Panc1 (cell line): Measurements from ENCODE around the gene PLCD1. TPM values are rescaled to one million over a fixed set of nuclear protein-coding genes. Genes with fewer than 3 reads are reported as not detected.
A peak's percentile ranks its signal among the peaks of the same experiment; 100 is the strongest.

ENCODE experiments used
- ATAC-seq: fragments of 200-7000 bp; cut with Tn5 transposase; 2 replicates; pipeline ENCODE4 v1.9.1; 2020; ENCODE audit warnings: mild to moderate bottlenecking, moderate library complexity
- BruUV-seq: library from RNA; stranded (reverse); fragments of 400-500 nt; replicated peaks from 2 replicates; lab custom pipeline; 2021; lab: Mats Ljungman, UMichigan
- CTCF ChIA-PET: fragments of 300-600 bp; sonication (Branson Sonifier 250); formaldehyde crosslinking; loops from one replicate; lab custom pipeline; 2022; ENCODE audit warnings: antibody characterized with exemption; lab: Charles Lee
- POLR2A ChIA-PET: fragments of 300-600 bp; sonication (Branson Sonifier 250); formaldehyde crosslinking; loops from one replicate; lab custom pipeline; 2022; ENCODE audit warnings: antibody characterized with exemption; lab: Charles Lee
- DNase-seq: peaks from one replicate; pipeline ENCODE4 v3.0.0-alpha.2; 2010; ENCODE audit warnings: low read depth, low spot score
- H3K27ac ChIP-seq: 2 replicates; pipeline ENCODE4 v1.5.1; 2011; ENCODE audit warnings: mild to moderate bottlenecking, low read length, inconsistent platforms
- H3K27me3 ChIP-seq: fragments of 200-500 bp; sonication (Bioruptor generic); 2 replicates; pipeline ENCODE4 v1.6.0; 2014; ENCODE audit warnings: low read length, inconsistent platforms; ENCODE audit not compliant: control insufficient read depth, insufficient read depth
- H3K36me3 ChIP-seq: fragments of 200-500 bp; sonication (Bioruptor generic); 2 replicates; pipeline ENCODE4 v1.5.1; 2014; ENCODE audit warnings: inconsistent platforms, mild to moderate bottlenecking, low read length, moderate library complexity; ENCODE audit not compliant: control insufficient read depth, insufficient read depth
- H3K4me1 ChIP-seq: 2 replicates; pipeline ENCODE4 v1.5.1; 2011; ENCODE audit warnings: inconsistent platforms, mild to moderate bottlenecking, low read length, moderate library complexity; ENCODE audit not compliant: control insufficient read depth, insufficient read depth
- H3K4me3 ChIP-seq, 2 experiments: 2 replicates each; pipeline ENCODE4 v1.5.1; 2011 to 2012; ENCODE audit warnings: low read depth in 2 of 2, low read length in 2 of 2, mild to moderate bottlenecking in 2 of 2, inconsistent platforms in 1 of 2, moderate library complexity in 1 of 2
- H3K9me3 ChIP-seq: fragments of 200-500 bp; sonication (Bioruptor generic); 2 replicates; pipeline ENCODE4 v1.5.1; 2014; ENCODE audit warnings: low read depth, mild to moderate bottlenecking, inconsistent platforms, low read length, moderate library complexity; ENCODE audit not compliant: control insufficient read depth, insufficient read depth
- CTCF ChIP-seq: fragments of 450-650 bp; IDR thresholded peaks from 2 replicates; pipeline ENCODE4 v1.5.1; 2017; ENCODE audit warnings: mild to moderate bottlenecking
- POLR2AphosphoS5 ChIP-seq: IDR thresholded peaks from 2 replicates; pipeline ENCODE4 v1.6.1; 2012; ENCODE audit warnings: mild to moderate bottlenecking, low read depth, low read length, moderate library complexity
- REST ChIP-seq, 2 experiments: IDR thresholded peaks; 2 replicates each; pipeline ENCODE4 v1.6.1; 2011 to 2012; ENCODE audit warnings: low read depth in 2 of 2, control low read depth in 1 of 2, low read length in 1 of 2, mild to moderate bottlenecking in 1 of 2, moderate library complexity in 1 of 2; ENCODE audit not compliant: insufficient read depth in 1 of 2
- SIN3A ChIP-seq: IDR thresholded peaks from 2 replicates; pipeline ENCODE4 v1.6.1; 2012; ENCODE audit warnings: low read depth, mild to moderate bottlenecking, low read length, moderate library complexity, borderline replicate concordance; ENCODE audit not compliant: insufficient read depth
- TCF7L2 ChIP-seq: IDR thresholded peaks from 2 replicates; pipeline ENCODE4 v1.6.1; 2011; ENCODE audit warnings: mild to moderate bottlenecking, low read depth, low read length, inconsistent platforms
- in situ Hi-C: cut with HindIII; loops from 2 replicates; pipeline ENCODE4 v1.10.0; 2016; ENCODE audit warnings: low sequenced_read_pairs, low pct_unique_long_range_greater_than_20kb
- intact Hi-C: fragments of 100-400 bp; cut with micrococcal nuclease; formaldehyde crosslinking; loops from one replicate; pipeline ENCODE4 v1.10.0; 2022; ENCODE audit not compliant: unreplicated experiment
- total RNA-seq: library from RNA; stranded (reverse); gene quantifications from one replicate; pipeline ENCODE4 v1.2.1, GENCODE V29; 2021; ENCODE audit not compliant: unreplicated experiment

The PLCD1 gene
- total RNA-seq, 1 experiment from 2014 or later = 1.8 TPM

GRCh38 chr3:38031022-38031994, 1.9 kb upstream of the PLCD1 start:
- no peaks in the 10 kb centered on the region; the same call in 1 of the 2 replicates for H3K4me1 ChIP-seq
- in situ Hi-C loops = no loop called here
- H3K27me3 ChIP-seq = no peaks in the 10 kb centered on the region
- DNase-seq = no peak
- H3K4me3 ChIP-seq = no peak overlapping the region
- peak; percentile 62 for ATAC-seq
- POLR2A ChIA-PET = no interaction called here
- no peaks in the 10 kb centered on the region for H3K9me3 ChIP-seq
- no peaks in the 10 kb centered on the region for H3K36me3 ChIP-seq
- no peak overlapping the region for H3K27ac ChIP-seq
- BruUV-seq = no TSS peak
- CTCF ChIA-PET = interaction anchor here (0.6 kb wide), 1 partner anchor 105 kb away, joined by 3 read pairs; the partner anchor contains the start of gene ACAA1
- TF ChIP-seq REST (IDR thresholded peaks at IDR 0.05; ENCODE audit: insufficient read depth in 1 of 2, low read depth in 2 of 2, low read length in 1 of 2) = no peak
- TF ChIP-seq CTCF = no peak
- TF ChIP-seq SIN3A = no peak
- TF ChIP-seq POLR2AphosphoS5 = no peak
- TF ChIP-seq TCF7L2 = no peak
- intact Hi-C loops = no loop called here

- no peak overlapping the region for H3K27ac ChIP-seq
- peaks cover 5% of the 10 kb centered on the region for H3K4me1 ChIP-seq
- H3K4me3 ChIP-seq = peak overlapping the region; percentile 33 to 41; a peak in 3 of 4 replicates
- DNase-seq (no peak), ATAC-seq (no peak)
- no peaks in the 10 kb centered on the region for H3K27me3 ChIP-seq
- in situ Hi-C loops (no loop called here), intact Hi-C loops (no loop called here)
- ChIA-PET CTCF (no interaction called here), POLR2A (no interaction called here)
- no peaks in the 10 kb centered on the region for H3K9me3 ChIP-seq
- H3K36me3 ChIP-seq = no peaks in the 10 kb centered on the region
- TF ChIP-seq SIN3A = no peak
- TF ChIP-seq TCF7L2 = no peak
- TF ChIP-seq POLR2AphosphoS5 = no peak
- no peak for TF ChIP-seq REST (IDR thresholded peaks at IDR 0.05; ENCODE audit: insufficient read depth in 1 of 2, low read depth in 2 of 2, low read length in 1 of 2)
- no TSS peak for BruUV-seq
Observed at GRCh38 chr3:38030126-38031021, 932 bp upstream of the PLCD1 start.
